Vagina (tissue), 2 donors: ENCODE measurements around the gene SEMA4D. TPM values are rescaled to one million over a fixed set of nuclear protein-coding genes. Genes with fewer than 3 reads are reported as not detected.

Experiments
- DNase-seq, 2 donors: peaks; one replicate each; pipeline ENCODE4 v3.0.0-alpha.2; 2017; ENCODE audit errors: extremely low spot score in 2 of 2
- H3K27ac ChIP-seq: fragments of 200-600 bp; sonication (generic); one replicate; pipeline ENCODE4 v1.5.1; 2019
- H3K27me3 ChIP-seq: fragments of 200-600 bp; sonication (generic); one replicate; pipeline ENCODE4 v1.5.1; 2019
- H3K36me3 ChIP-seq, 2 donors: fragments of 200-600 bp; sonication (generic); one replicate each; pipeline ENCODE4 v1.5.1; 2017 to 2019
- H3K4me1 ChIP-seq: fragments of 200-600 bp; sonication (generic); one replicate; pipeline ENCODE4 v1.5.1; 2019
- H3K4me3 ChIP-seq, 2 donors: fragments of 200-600 bp; sonication (generic); 1 replicate in 1 of 2; 2 replicates in 1 of 2; pipeline ENCODE4 v1.5.1; 2016 to 2019
- H3K9me3 ChIP-seq: fragments of 200-600 bp; sonication (generic); one replicate; pipeline ENCODE4 v1.5.1; 2019
- CTCF ChIP-seq, 3 experiments: fragments of 450-650 bp in 2 of 3; fragments of 200-600 bp in 1 of 3; sonication (generic) in 1 of 3; IDR thresholded peaks; one replicate each; pipeline ENCODE4 v1.5.1; 2017 to 2019; ENCODE audit warnings: antibody characterized with exemption in 3 of 3, mild to moderate bottlenecking in 2 of 3, moderate library complexity in 2 of 3
- POLR2A ChIP-seq, 2 donors: fragments of 450-650 bp; IDR thresholded peaks; one replicate each; pipeline ENCODE4 v1.6.1; 2017; ENCODE audit warnings: antibody characterized with exemption in 2 of 2, mild to moderate bottlenecking in 2 of 2, moderate library complexity in 2 of 2
- POLR2AphosphoS5 ChIP-seq, 2 donors: sonication (generic); formaldehyde crosslinking; IDR thresholded peaks; one replicate each; pipeline ENCODE4 v1.9.0; 2017; ENCODE audit warnings: antibody characterized with exemption in 2 of 2, mild to moderate bottlenecking in 2 of 2, low read depth in 1 of 2; ENCODE audit not compliant: insufficient read depth in 1 of 2
- intact Hi-C: fragments of 100-400 bp; cut with DNase I; formaldehyde crosslinking; loops from one replicate; pipeline ENCODE4 v1.15.1; 2023
- total RNA-seq: library from RNA; depleted of rRNA; stranded (reverse); fragments of >200 nt; gene quantifications from one replicate; pipeline ENCODE4 v1.2.3, GENCODE V29; 2016

The SEMA4D gene
- total RNA-seq, 1 donor from 2014 or later = 39.3 TPM

GRCh38 chr9:89453452-89453851 is 44.5 kb downstream of the SEMA4D start:
- Histone ChIP-seq H3K4me3 (no peak overlapping the region), H3K4me1 (no peaks in the 10 kb centered on the region), H3K27me3 (no peaks in the 10 kb centered on the region), H3K9me3 (no peaks in the 10 kb centered on the region), H3K27ac (no peak overlapping the region), H3K36me3 (no peaks in the 10 kb centered on the region)
- no peak for DNase-seq
- intact Hi-C loops = no loop called here
- no peak for TF ChIP-seq POLR2A (IDR thresholded peaks at IDR 0.05)
- TF ChIP-seq POLR2AphosphoS5 (IDR thresholded peaks at IDR 0.05; ENCODE audit: insufficient read depth in 1 of 2, low read depth in 1 of 2) = no peak
- TF ChIP-seq CTCF (IDR thresholded peaks at IDR 0.05) = no peak

GRCh38 chr9:89452561-89452960 is 45.4 kb downstream of the SEMA4D start:
- no peaks in the 10 kb centered on the region for H3K4me1 ChIP-seq
- H3K36me3 ChIP-seq = no peaks in the 10 kb centered on the region
- no peaks in the 10 kb centered on the region for H3K27me3 ChIP-seq
- no peak overlapping the region for H3K4me3 ChIP-seq
- intact Hi-C loops = no loop called here
- DNase-seq = no peak
- no peak for TF ChIP-seq POLR2A (IDR thresholded peaks at IDR 0.05)
- TF ChIP-seq CTCF (IDR thresholded peaks at IDR 0.05) = no peak
- no peak for TF ChIP-seq POLR2AphosphoS5 (IDR thresholded peaks at IDR 0.05; ENCODE audit: insufficient read depth in 1 of 2, low read depth in 1 of 2)
- no peaks in the 10 kb centered on the region for H3K9me3 ChIP-seq
- no peak overlapping the region for H3K27ac ChIP-seq

- Histone ChIP-seq H3K4me1 (no peaks in the 10 kb centered on the region), H3K36me3 (no peaks in the 10 kb centered on the region), H3K4me3 (no peak overlapping the region), H3K9me3 (no peaks in the 10 kb centered on the region), H3K27me3 (no peaks in the 10 kb centered on the region), H3K27ac (no peak overlapping the region)
- DNase-seq = no peak
- intact Hi-C loops = no loop called here
- no peak for TF ChIP-seq POLR2AphosphoS5 (IDR thresholded peaks at IDR 0.05; ENCODE audit: insufficient read depth in 1 of 2, low read depth in 1 of 2)
- no peak for TF ChIP-seq CTCF (IDR thresholded peaks at IDR 0.05)
- TF ChIP-seq POLR2A (IDR thresholded peaks at IDR 0.05) = no peak
Measured at GRCh38 chr9:89450213-89450612, 47.7 kb downstream of the SEMA4D start.

GRCh38 chr9:89449261-89449671 is 48.6 kb downstream of the SEMA4D start:
- H3K4me1 ChIP-seq = peaks cover under 1% of the 10 kb centered on the region
- no peaks in the 10 kb centered on the region for H3K36me3 ChIP-seq
- TF ChIP-seq POLR2A (IDR thresholded peaks at IDR 0.05) = no peak
- TF ChIP-seq POLR2AphosphoS5 (IDR thresholded peaks at IDR 0.05; ENCODE audit: insufficient read depth in 1 of 2, low read depth in 1 of 2) = no peak
- no peak for TF ChIP-seq CTCF (IDR thresholded peaks at IDR 0.05)
- no peak overlapping the region for H3K4me3 ChIP-seq
- no peak for DNase-seq
- H3K27ac ChIP-seq = no peak overlapping the region
- no peaks in the 10 kb centered on the region for H3K27me3 ChIP-seq
- no peaks in the 10 kb centered on the region for H3K9me3 ChIP-seq
- intact Hi-C loops = no loop called here

- intact Hi-C loops = no loop called here
- DNase-seq = no peak
Measured at GRCh38 chr9:89448821-89449220, 49.1 kb downstream of the SEMA4D start.

More at GRCh38 chr9:89448821-89449220, 49.1 kb downstream of the SEMA4D start:
- no peaks in the 10 kb centered on the region for H3K9me3 ChIP-seq
- peaks cover 4% of the 10 kb centered on the region for H3K4me1 ChIP-seq
- TF ChIP-seq CTCF (IDR thresholded peaks at IDR 0.05) = no peak
- no peak for TF ChIP-seq POLR2A (IDR thresholded peaks at IDR 0.05)
- TF ChIP-seq POLR2AphosphoS5 (IDR thresholded peaks at IDR 0.05; ENCODE audit: insufficient read depth in 1 of 2, low read depth in 1 of 2) = no peak
- H3K27ac ChIP-seq = no peak overlapping the region
- no peaks in the 10 kb centered on the region for H3K27me3 ChIP-seq
- H3K36me3 ChIP-seq = no peaks in the 10 kb centered on the region
- no peak overlapping the region for H3K4me3 ChIP-seq
